CD4-positive, alpha-beta T cell (primary cell): ENCODE data around the gene BRPF3. TPM values are rescaled to one million over a fixed set of nuclear protein-coding genes. Genes with fewer than 3 reads are reported as not detected.

Experiments
- ATAC-seq: fragments of 200-7000 bp; cut with Tn5 transposase; one replicate; pipeline ENCODE4 v1.10.0; 2022; ENCODE audit warnings: mild to moderate bottlenecking; ENCODE audit not compliant: poor library complexity
- CTCF ChIA-PET: fragments of 350-600 bp; sonication (Branson Sonifier 250); formaldehyde crosslinking; loops from one replicate; lab custom pipeline; 2021; ENCODE audit warnings: antibody characterized with exemption, inconsistent platforms; lab: Charles Lee
- POLR2A ChIA-PET: fragments of 350-600 bp; sonication (Branson Sonifier 250); formaldehyde crosslinking; loops from one replicate; lab custom pipeline; 2021; ENCODE audit warnings: antibody characterized with exemption, inconsistent platforms; lab: Charles Lee
- DNase-seq, 14 experiments: peaks; one replicate each; pipeline ENCODE4 v3.0.0-alpha.2; 2013 to 2020; ENCODE audit warnings: mixed read lengths in 2 of 14
- H3K27ac ChIP-seq, 2 donors: one replicate each; pipeline versions ENCODE4 v1.5.1 to v1.7.0; 2013; ENCODE audit warnings: low read length in 2 of 2, low read depth in 1 of 2, mild to moderate bottlenecking in 1 of 2
- H3K27me3 ChIP-seq, 2 experiments: 1 replicate in 1 of 2; 2 replicates in 1 of 2; pipeline versions ENCODE4 v1.6.1 to v1.7.0; 2013; ENCODE audit warnings: low read length in 2 of 2, control low read depth in 1 of 2, mild to moderate bottlenecking in 1 of 2, moderate library complexity in 1 of 2; ENCODE audit not compliant: insufficient read depth in 2 of 2, control insufficient read depth in 1 of 2
- H3K36me3 ChIP-seq: one replicate; pipeline ENCODE4 v1.6.1; 2013; ENCODE audit warnings: low read length, control low read depth; ENCODE audit not compliant: insufficient read depth
- H3K4me1 ChIP-seq: one replicate; pipeline ENCODE4 v1.6.1; 2013; ENCODE audit warnings: low read length, control low read depth; ENCODE audit not compliant: insufficient read depth
- H3K4me3 ChIP-seq: one replicate; pipeline ENCODE4 v1.5.1; 2013; ENCODE audit warnings: mild to moderate bottlenecking, low read length, moderate library complexity
- H3K9me3 ChIP-seq, 2 experiments: 1 replicate in 1 of 2; 2 replicates in 1 of 2; pipeline versions ENCODE4 v1.6.1 to v1.7.0; 2013; ENCODE audit warnings: low read length in 2 of 2, mild to moderate bottlenecking in 2 of 2, control low read depth in 1 of 2, moderate library complexity in 1 of 2; ENCODE audit not compliant: control insufficient read depth in 1 of 2, insufficient read depth in 1 of 2
- H3K27ac Mint-ChIP-seq: one replicate; pipeline ENCODE4 v1.8.0; 2020; ENCODE audit warnings: mixed read lengths
- H3K27me3 Mint-ChIP-seq: one replicate; pipeline ENCODE4 v1.8.0; 2021; ENCODE audit warnings: mixed read lengths
- H3K36me3 Mint-ChIP-seq: one replicate; pipeline ENCODE4 v1.8.0; 2021; ENCODE audit warnings: low read depth, mixed read lengths
- H3K4me1 Mint-ChIP-seq: one replicate; pipeline ENCODE4 v1.8.0; 2021; ENCODE audit warnings: low read depth, mixed read lengths
- H3K4me3 Mint-ChIP-seq: one replicate; pipeline ENCODE4 v1.8.0; 2020; ENCODE audit warnings: mild to moderate bottlenecking, mixed read lengths
- H3K9me3 Mint-ChIP-seq: one replicate; pipeline ENCODE4 v1.8.0; 2020; ENCODE audit warnings: mixed read lengths
- CTCF ChIP-seq: fragments of 200-600 bp; IDR thresholded peaks from one replicate; pipeline ENCODE4 v1.8.0; 2022; ENCODE audit warnings: antibody characterized with exemption, mild to moderate bottlenecking
- intact Hi-C, 2 experiments: fragments of 100-400 bp; cut with DNase I in 1 of 2; cut with micrococcal nuclease in 1 of 2; formaldehyde crosslinking; loops; one replicate each; pipeline versions ENCODE4 v1.15.1 to v1.9.0; 2023 to 2025; cut with DNase I, micrococcal nuclease
- total RNA-seq, 174 experiments: library from RNA in 2 of 174; stranded (reverse) in 2 of 174; gene quantifications; one replicate each; pipeline ENCODE4 v1.2.3 and lab custom pipeline; 2021 to 2026

Gene BRPF3
- total RNA-seq, 2 experiments from 2014 or later, result 39.0 to 41.6 TPM

GRCh38 chr6:36263390-36264000 is 67.0 kb downstream of the BRPF3 start:
- Histone ChIP-seq H3K4me3 (no peak overlapping the region), H3K27ac (no peak overlapping the region), H3K36me3 (no peaks in the 10 kb centered on the region), H3K4me1 (no peaks in the 10 kb centered on the region), H3K9me3 (peaks cover 0 to 8% of the 10 kb centered on the region in 2 experiments), H3K27me3 (no peaks in the 10 kb centered on the region)
- H3K9me3 Mint-ChIP-seq, result no peaks in the 10 kb centered on the region
- CTCF ChIA-PET, result no interaction called here
- H3K27ac Mint-ChIP-seq, result no peak overlapping the region
- H3K4me3 Mint-ChIP-seq, result no peak overlapping the region
- H3K4me1 Mint-ChIP-seq, result no peaks in the 10 kb centered on the region
- POLR2A ChIA-PET, result no interaction called here
- no peak for DNase-seq
- no peak for ATAC-seq
- H3K27me3 Mint-ChIP-seq, result peaks cover 17% of the 10 kb centered on the region
- no peaks in the 10 kb centered on the region for H3K36me3 Mint-ChIP-seq
- TF ChIP-seq CTCF, result no peak
- intact Hi-C loops, result no loop called here

GRCh38 chr6:36265744-36266143 is 69.2 kb downstream of the BRPF3 start:
- CTCF ChIA-PET, result interaction anchor here (1.2 kb wide), 1 partner anchor 75 kb away, joined by 3 read pairs; no protein-coding TSS in a partner anchor

GRCh38 chr6:36266913-36267644 is 70.5 kb downstream of the BRPF3 start:
- Mint-ChIP-seq H3K36me3 (no peaks in the 10 kb centered on the region), H3K27ac (no peak overlapping the region), H3K27me3 (peaks cover 23% of the 10 kb centered on the region), H3K9me3 (no peaks in the 10 kb centered on the region), H3K4me1 (no peaks in the 10 kb centered on the region), H3K4me3 (no peak overlapping the region)
- ATAC-seq (no peak), DNase-seq (no peak)
- H3K9me3 ChIP-seq, result peaks cover 0 to 8% of the 10 kb centered on the region in 2 experiments
- POLR2A ChIA-PET, result no interaction called here
- no peak overlapping the region for H3K27ac ChIP-seq
- no peak overlapping the region for H3K4me3 ChIP-seq
- intact Hi-C loops, result no loop called here
- no peak for TF ChIP-seq CTCF
- CTCF ChIA-PET, result no interaction called here
- peaks cover 0 to 5% of the 10 kb centered on the region in 2 experiments for H3K27me3 ChIP-seq
- no peaks in the 10 kb centered on the region for H3K36me3 ChIP-seq
- no peaks in the 10 kb centered on the region for H3K4me1 ChIP-seq

More at GRCh38 chr6:36265744-36266143, 69.2 kb downstream of the BRPF3 start:
- peaks cover 22% of the 10 kb centered on the region for H3K27me3 Mint-ChIP-seq
- no peaks in the 10 kb centered on the region for H3K36me3 Mint-ChIP-seq
- no peak for TF ChIP-seq CTCF
- ATAC-seq, result no peak
- no peak overlapping the region for H3K4me3 Mint-ChIP-seq
- no peaks in the 10 kb centered on the region for H3K36me3 ChIP-seq
- intact Hi-C loops, result no loop called here
- H3K9me3 Mint-ChIP-seq, result no peaks in the 10 kb centered on the region
- H3K4me1 ChIP-seq, result no peaks in the 10 kb centered on the region
- H3K27ac ChIP-seq, result no peak overlapping the region
- H3K4me3 ChIP-seq, result no peak overlapping the region
- peaks cover 0 to 3% of the 10 kb centered on the region in 2 experiments for H3K27me3 ChIP-seq
- no peak for DNase-seq
- POLR2A ChIA-PET, result no interaction called here
- no peak overlapping the region for H3K27ac Mint-ChIP-seq
- peaks cover 0 to 8% of the 10 kb centered on the region in 2 experiments for H3K9me3 ChIP-seq
- no peaks in the 10 kb centered on the region for H3K4me1 Mint-ChIP-seq
